CD14-positive monocyte (primary cell): ENCODE data around the gene ITPKB. TPM values are rescaled to one million over a fixed set of nuclear protein-coding genes. Genes with fewer than 3 reads are reported as not detected.
"Not testable (repeated sequence)": the region's sequence is repeated elsewhere in the genome, so short reads cannot be mapped to it uniquely, and the experiment has no call there.

ENCODE experiments used
- DNase-seq, 3 donors: peaks; one replicate each; pipeline ENCODE4 v3.0.0-alpha.2; 2011 to 2022
- H2AFZ ChIP-seq: 2 replicates; pipeline ENCODE4 v1.6.0; 2012; ENCODE audit warnings: mild to moderate bottlenecking, low read depth, low read length, inconsistent platforms; ENCODE audit not compliant: insufficient read depth, poor library complexity, severe bottlenecking
- H3K27ac ChIP-seq, 2 donors: 1 replicate in 1 of 2; 2 replicates in 1 of 2; pipeline ENCODE4 v1.5.1; 2012 to 2013; ENCODE audit warnings: low read length in 2 of 2, control low read depth in 1 of 2, inconsistent platforms in 1 of 2, low read depth in 1 of 2, mild to moderate bottlenecking in 1 of 2
- H3K27me3 ChIP-seq, 2 donors: one replicate each; pipeline versions ENCODE4 v1.6.0 to v1.6.1; 2011 to 2013; ENCODE audit warnings: low read length in 2 of 2; ENCODE audit not compliant: control insufficient read depth in 2 of 2, insufficient read depth in 2 of 2
- H3K36me3 ChIP-seq, 2 donors: replicated peaks in 1 of 2; 1 replicate in 1 of 2; 2 replicates in 1 of 2; pipeline versions ENCODE4 v1.5.1 to v1.6.1; 2012 to 2013; ENCODE audit warnings: low read length in 2 of 2, control low read depth in 1 of 2, inconsistent platforms in 1 of 2, mild to moderate bottlenecking in 1 of 2; ENCODE audit not compliant: insufficient read depth in 2 of 2, control insufficient read depth in 1 of 2
- H3K4me1 ChIP-seq, 2 donors: 1 replicate in 1 of 2; 2 replicates in 1 of 2; pipeline versions ENCODE4 v1.5.1 to v1.6.1; 2012 to 2013; ENCODE audit warnings: low read length in 2 of 2, control low read depth in 1 of 2, inconsistent platforms in 1 of 2, mild to moderate bottlenecking in 1 of 2, moderate library complexity in 1 of 2; ENCODE audit not compliant: insufficient read depth in 2 of 2, control insufficient read depth in 1 of 2
- H3K4me2 ChIP-seq: replicated peaks from 2 replicates; pipeline ENCODE3; 2012; ENCODE audit warnings: low read length, moderate library complexity, mild to moderate bottlenecking; ENCODE audit not compliant: poor library complexity, severe bottlenecking; ENCODE audit errors: extremely low read depth
- H3K4me3 ChIP-seq, 3 experiments: fragments of 200-600 bp in 1 of 3; sonication (generic) in 1 of 3; replicated peaks in 1 of 3; 1 replicate in 2 of 3; 2 replicates in 1 of 3; pipeline ENCODE4 v1.5.1; 2011 to 2013; ENCODE audit warnings: low read length in 3 of 3, mild to moderate bottlenecking in 3 of 3, control low read depth in 2 of 3, low read depth in 2 of 3, inconsistent platforms in 1 of 3, moderate library complexity in 1 of 3
- H3K79me2 ChIP-seq: 2 replicates; pipeline ENCODE4 v1.6.0; 2012; ENCODE audit warnings: mild to moderate bottlenecking, control low read depth, inconsistent platforms, low read length, moderate library complexity; ENCODE audit not compliant: insufficient read depth
- H3K9ac ChIP-seq: 2 replicates; pipeline ENCODE4 v1.6.0; 2017; ENCODE audit warnings: low read length, mild to moderate bottlenecking; ENCODE audit not compliant: insufficient read depth, poor library complexity, severe bottlenecking
- H3K9me3 ChIP-seq, 2 donors: replicated peaks in 1 of 2; 1 replicate in 1 of 2; 2 replicates in 1 of 2; pipeline versions ENCODE4 v1.5.1 to v1.6.1; 2012 to 2013; ENCODE audit warnings: low read length in 2 of 2, control low read depth in 1 of 2; ENCODE audit not compliant: control insufficient read depth in 1 of 2, insufficient read depth in 1 of 2
- H4K20me1 ChIP-seq: 2 replicates; pipeline ENCODE4 v1.6.0; 2012; ENCODE audit warnings: mild to moderate bottlenecking, low read length, control low read depth, moderate library complexity; ENCODE audit not compliant: insufficient read depth
- H3K27ac Mint-ChIP-seq, 7 donors: one replicate each; pipeline ENCODE4 v1.8.0; 2020; ENCODE audit warnings: mild to moderate bottlenecking in 7 of 7, mixed read lengths in 7 of 7, moderate library complexity in 6 of 7, inconsistent platforms in 2 of 7
- H3K27me3 Mint-ChIP-seq, 3 donors: one replicate each; pipeline ENCODE4 v1.8.0; 2021 to 2022; ENCODE audit warnings: low read depth in 3 of 3, mild to moderate bottlenecking in 3 of 3, mixed read lengths in 3 of 3, moderate library complexity in 3 of 3, inconsistent platforms in 1 of 3
- H3K36me3 Mint-ChIP-seq, 2 donors: one replicate each; pipeline ENCODE4 v1.8.0; 2020; ENCODE audit warnings: mixed read lengths in 2 of 2, inconsistent platforms in 1 of 2, mild to moderate bottlenecking in 1 of 2
- H3K4me1 Mint-ChIP-seq: one replicate; pipeline ENCODE4 v1.8.0; 2020; ENCODE audit warnings: mild to moderate bottlenecking, mixed read lengths
- H3K4me3 Mint-ChIP-seq, 2 donors: one replicate each; pipeline ENCODE4 v1.8.0; 2020; ENCODE audit warnings: mild to moderate bottlenecking in 2 of 2, mixed read lengths in 2 of 2, moderate library complexity in 1 of 2
- H3K9me3 Mint-ChIP-seq, 7 donors: one replicate each; pipeline ENCODE4 v1.8.0; 2020 to 2022; ENCODE audit warnings: mixed read lengths in 7 of 7, mild to moderate bottlenecking in 6 of 7, moderate library complexity in 6 of 7, inconsistent platforms in 2 of 7
- CTCF ChIP-seq: fragments of 200-600 bp; IDR thresholded peaks from one replicate; pipeline ENCODE4 v1.8.0; 2022; ENCODE audit warnings: antibody characterized with exemption, mild to moderate bottlenecking
- WGBS: methylation state at CpG from one replicate; pipeline ENCODE4 v1.1.5; 2013; ENCODE audit warnings: missing lambda C conversion rate; ENCODE audit not compliant: insufficient coverage; 5-methylcytosine and 5-hydroxymethylcytosine counted together
- intact Hi-C, 2 donors: fragments of 100-400 bp; cut with micrococcal nuclease; formaldehyde crosslinking; loops; one replicate each; pipeline versions ENCODE4 v1.15.0 to v1.15.1; 2023
- polyA plus RNA-seq, 3 donors: library from polyadenylated mRNA; depleted of rRNA in 1 of 3; unstranded in 2 of 3; stranded (reverse) in 1 of 3; fragments of 300-500 nt in 2 of 3; fragments of >200 nt in 1 of 3; fragmentation: Illumina TruSeq in 2 of 3; gene quantifications; 1 replicate in 2 of 3; 2 replicates in 1 of 3; pipeline ENCODE4 v1.2.3, GENCODE V29; 2012 to 2021

ITPKB gene
- polyA plus RNA-seq, 3 donors: 7.3 to 14.4 (median 10.2) TPM

GRCh38 chr1:226722240-226722900 lies 16.7 kb downstream of the ITPKB start:
- H3K9ac ChIP-seq: no peak overlapping the region
- DNase-seq: no peak
- H3K4me2 ChIP-seq: no peak overlapping the region
- H3K4me3 ChIP-seq: no peak overlapping the region
- H3K36me3 ChIP-seq: peaks cover 10 to 45% of the 10 kb centered on the region in 2 donors
- intact Hi-C loops: no loop called here
- H3K4me1 Mint-ChIP-seq: peaks cover 75% of the 10 kb centered on the region
- no peak overlapping the region for H3K4me3 Mint-ChIP-seq
- H3K27ac ChIP-seq: peak overlapping the region in 1 of 2 donors; percentile 48
- H3K27ac Mint-ChIP-seq: peak overlapping the region in 2 of 7 donors; percentile 15 to 62
- no peaks in the 10 kb centered on the region for H3K27me3 ChIP-seq
- H3K9me3 ChIP-seq: no peaks in the 10 kb centered on the region
- H3K27me3 Mint-ChIP-seq: peaks cover 0 to 1% (median 0%) of the 10 kb centered on the region in 3 donors
- no peak for TF ChIP-seq CTCF
- H4K20me1 ChIP-seq: peaks cover 54% of the 10 kb centered on the region
- no peak overlapping the region for H2AFZ ChIP-seq
- peaks cover 94% of the 10 kb centered on the region for H3K79me2 ChIP-seq
- no peaks in the 10 kb centered on the region for H3K9me3 Mint-ChIP-seq
- H3K4me1 ChIP-seq: peaks cover 42 to 55% of the 10 kb centered on the region in 2 donors
- H3K36me3 Mint-ChIP-seq: peaks cover 51 to 57% of the 10 kb centered on the region in 2 donors
- WGBS: 92% methylated on average over 7 of the region's 11 CpGs

- intact Hi-C loops, H3K4me3 Mint-ChIP-seq: not testable (repeated sequence)
Measured at GRCh38 chr1:226720574-226720973, 18.5 kb downstream of the ITPKB start.

More at GRCh38 chr1:226720574-226720973, 18.5 kb downstream of the ITPKB start:
- H3K27ac Mint-ChIP-seq: peak overlapping the region in 4 of 7 donors; percentile 25 to 40 (median 40)
- H3K9ac ChIP-seq, H3K4me3 ChIP-seq, H3K4me2 ChIP-seq, H3K9me3 ChIP-seq, H3K27ac ChIP-seq, H3K27me3 Mint-ChIP-seq, H3K9me3 Mint-ChIP-seq, H3K27me3 ChIP-seq, H2AFZ ChIP-seq, DNase-seq: not testable (repeated sequence)
- WGBS: 100% methylated on average over 8 of the region's 13 CpGs
- Histone ChIP-seq H3K79me2 (peaks cover 88% of the 10 kb centered on the region), H3K4me1 (peaks cover 37 to 49% of the 10 kb centered on the region in 2 donors), H4K20me1 (peaks cover 36% of the 10 kb centered on the region), H3K36me3 (peaks cover 10 to 41% of the 10 kb centered on the region in 2 donors)
- H3K4me1 Mint-ChIP-seq: peaks cover 68% of the 10 kb centered on the region
- peaks cover 37 to 48% of the 10 kb centered on the region in 2 donors for H3K36me3 Mint-ChIP-seq
